GM21447 (cell line): ENCODE results near the gene PRDM11.

Experiments used
- ATAC-seq: cut with Tn5 transposase; IDR thresholded peaks from one replicate; pipeline ENCODE4 v1.9.1; 2021; ENCODE audit not compliant: unreplicated experiment

The PRDM11 gene

GRCh38 chr11:45157247-45158209, 11.1 kb downstream of the PRDM11 start:
- no peak for ATAC-seq

- ATAC-seq, result no peak
These were observed 11.8 kb downstream of the PRDM11 start for GRCh38 chr11:45158210-45158731.

- no peak for ATAC-seq
These were observed 12.6 kb downstream of the PRDM11 start for GRCh38 chr11:45158891-45159605.

GRCh38 chr11:45159781-45160365, 13.4 kb downstream of the PRDM11 start:
- no peak for ATAC-seq

- no peak for ATAC-seq
These were observed 15.0 kb downstream of the PRDM11 start for GRCh38 chr11:45161252-45162063.

GRCh38 chr11:45162064-45162375, 15.6 kb downstream of the PRDM11 start:
- ATAC-seq, result no peak

GRCh38 chr11:45162916-45163879, 16.8 kb downstream of the PRDM11 start:
- ATAC-seq, result no peak

GRCh38 chr11:45163956-45164575, 17.6 kb downstream of the PRDM11 start:
- ATAC-seq, result no peak

- no peak for ATAC-seq
These were observed 18.9 kb downstream of the PRDM11 start for GRCh38 chr11:45165386-45165785.

GRCh38 chr11:45165806-45166603, 19.6 kb downstream of the PRDM11 start:
- no peak for ATAC-seq

GRCh38 chr11:45166604-45166897, 20.1 kb downstream of the PRDM11 start:
- no peak for ATAC-seq

- no peak for ATAC-seq
These were observed 20.8 kb downstream of the PRDM11 start for GRCh38 chr11:45167283-45167682.

- ATAC-seq, result no peak
These were observed 22.1 kb downstream of the PRDM11 start for GRCh38 chr11:45168366-45169130.

- no peak for ATAC-seq
These were observed 23.1 kb downstream of the PRDM11 start for GRCh38 chr11:45169310-45170072.

GRCh38 chr11:45170484-45170883, 24.0 kb downstream of the PRDM11 start:
- no peak for ATAC-seq

- no peak for ATAC-seq
These were observed 25.1 kb downstream of the PRDM11 start for GRCh38 chr11:45171550-45171949.

- ATAC-seq, result no peak
These were observed 26.6 kb downstream of the PRDM11 start for GRCh38 chr11:45173064-45173463.
